Fibroblast of lung (primary cell): ENCODE measurements around the gene ABCA9. TPM values are rescaled to one million over a fixed set of nuclear protein-coding genes. Genes with fewer than 3 reads are reported as not detected.

Experiments
- DNase-seq, 2 donors: peaks; one replicate each; pipeline versions ENCODE4 v3.0.0 to v3.0.0-alpha.2; 2010; ENCODE audit warnings: low read depth in 2 of 2
- H2AFZ ChIP-seq: 2 replicates; pipeline ENCODE4 v1.5.1; 2012; ENCODE audit warnings: low read length, control low read depth, inconsistent platforms
- H3K27ac ChIP-seq: 2 replicates; pipeline ENCODE4 v1.5.1; 2011; ENCODE audit warnings: low read length, control low read depth; ENCODE audit not compliant: insufficient read depth
- H3K27me3 ChIP-seq: 2 replicates; pipeline ENCODE4 v1.5.1; 2011; ENCODE audit warnings: mild to moderate bottlenecking, low read length; ENCODE audit not compliant: control insufficient read depth, insufficient read depth
- H3K36me3 ChIP-seq: 2 replicates; pipeline ENCODE4 v1.5.1; 2011; ENCODE audit warnings: low read length; ENCODE audit not compliant: control insufficient read depth, insufficient read depth
- H3K4me1 ChIP-seq: 2 replicates; pipeline ENCODE4 v1.5.1; 2011; ENCODE audit warnings: low read length; ENCODE audit not compliant: control insufficient read depth, insufficient read depth; ENCODE audit errors: extremely low read depth
- H3K4me2 ChIP-seq: 2 replicates; pipeline ENCODE4 v1.5.1; 2011; ENCODE audit warnings: low read length, control low read depth; ENCODE audit not compliant: insufficient read depth; ENCODE audit errors: extremely low read depth
- H3K4me3 ChIP-seq, 4 experiments: fragments of 200-600 bp in 1 of 4; sonication (generic) in 1 of 4; replicated peaks in 1 of 4; 2 replicates each; pipeline ENCODE4 v1.5.1; 2011 to 2016; ENCODE audit warnings: low read length in 4 of 4, low read depth in 3 of 4, mild to moderate bottlenecking in 3 of 4, control low read depth in 2 of 4, inconsistent platforms in 1 of 4, mixed read lengths in 1 of 4; ENCODE audit not compliant: insufficient read depth in 1 of 4; ENCODE audit errors: control extremely low read depth in 1 of 4
- H3K79me2 ChIP-seq: 2 replicates; pipeline ENCODE4 v1.5.1; 2012; ENCODE audit warnings: mild to moderate bottlenecking, low read length, inconsistent platforms; ENCODE audit not compliant: control insufficient read depth, insufficient read depth
- H3K9ac ChIP-seq: 2 replicates; pipeline ENCODE4 v1.5.1; 2011; ENCODE audit warnings: mild to moderate bottlenecking, low read length, control low read depth; ENCODE audit not compliant: insufficient read depth
- H3K9me3 ChIP-seq: 2 replicates; pipeline ENCODE4 v1.5.1; 2012; ENCODE audit warnings: low read depth, low read length; ENCODE audit not compliant: control insufficient read depth, insufficient read depth
- H4K20me1 ChIP-seq: 2 replicates; pipeline ENCODE4 v1.5.1; 2011; ENCODE audit warnings: low read length; ENCODE audit not compliant: control insufficient read depth, insufficient read depth; ENCODE audit errors: extremely low read depth
- CTCF ChIP-seq, 2 donors: IDR thresholded peaks in 1 of 2; conservative IDR thresholded peaks in 1 of 2; 1 replicate in 1 of 2; 2 replicates in 1 of 2; pipeline ENCODE4 v1.5.1; 2011 to 2012; ENCODE audit warnings: low read length in 2 of 2, control low read depth in 1 of 2, inconsistent platforms in 1 of 2, low read depth in 1 of 2, mild to moderate bottlenecking in 1 of 2
- EZH2 ChIP-seq: IDR thresholded peaks from 2 replicates; pipeline ENCODE4 v1.5.1; 2012; ENCODE audit warnings: low read length, control low read depth, mild to moderate bottlenecking; ENCODE audit errors: missing control alignments
- polyA plus RNA-seq, 2 donors: library from polyadenylated mRNA; depleted of rRNA in 1 of 2; stranded (reverse) in 1 of 2; unstranded in 1 of 2; fragments of >200 nt; gene quantifications; 2 replicates each; pipeline ENCODE4 v1.2.1, GENCODE V29; 2011 to 2012; ENCODE audit warnings: missing spikeins in 1 of 2
- total RNA-seq: library from RNA; depleted of rRNA; stranded (reverse); fragments of >200 nt; gene quantifications from 2 replicates; pipeline ENCODE4 v1.2.1, GENCODE V29; 2014

The ABCA9 gene
- total and polyA plus RNA-seq, 2 donors (not counting 1 experiment from before 2014, with no cell fraction given) = 1.6 to 3.1 TPM

DNA sequence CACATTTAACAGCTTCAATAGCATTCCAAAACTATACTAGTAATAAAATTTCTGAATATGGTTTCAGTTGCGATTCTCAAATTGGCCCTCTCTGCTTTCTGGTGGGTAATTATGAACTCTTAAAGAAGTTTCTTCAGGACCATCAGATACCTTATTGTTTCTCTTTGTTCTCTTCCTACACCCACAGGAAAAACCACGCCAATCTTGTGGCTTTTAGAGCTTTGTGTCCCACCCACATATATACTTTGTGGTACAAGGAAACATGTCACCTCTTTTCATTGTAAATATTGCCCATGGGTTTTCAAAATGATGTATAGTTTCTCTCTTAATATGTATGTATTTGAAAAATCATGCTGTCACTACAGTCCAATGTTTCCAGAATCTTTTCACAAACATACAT, 12.1 kb downstream of the ABCA9 start:
- DNase-seq = no peak
- H3K27me3 ChIP-seq = no peaks in the 10 kb centered on the region
- H2AFZ ChIP-seq = no peak overlapping the region
- H4K20me1 ChIP-seq = no peaks in the 10 kb centered on the region
- no peaks in the 10 kb centered on the region for H3K79me2 ChIP-seq
- TF ChIP-seq CTCF (conservative IDR thresholded peaks at IDR 0.05 in 1 of 2, IDR thresholded peaks at IDR 0.05 in 1 of 2; ENCODE audit: low read depth in 1 of 2, low read length in 2 of 2) (no peak), EZH2 (no peak)
- no peaks in the 10 kb centered on the region for H3K36me3 ChIP-seq
- H3K9me3 ChIP-seq = no peaks in the 10 kb centered on the region
- H3K4me1 ChIP-seq = peaks cover 5% of the 10 kb centered on the region
- H3K4me2 ChIP-seq = no peak overlapping the region
- H3K4me3 ChIP-seq = no peak overlapping the region
- H3K27ac ChIP-seq = no peak overlapping the region
- H3K9ac ChIP-seq = no peak overlapping the region

- Histone ChIP-seq H3K79me2 (no peaks in the 10 kb centered on the region), H3K36me3 (no peaks in the 10 kb centered on the region), H4K20me1 (no peaks in the 10 kb centered on the region), H3K4me2 (peak overlapping the region; percentile 8), H3K4me1 (peaks cover 5% of the 10 kb centered on the region), H3K9ac (no peak overlapping the region), H3K9me3 (no peaks in the 10 kb centered on the region), H3K27me3 (no peaks in the 10 kb centered on the region), H2AFZ (no peak overlapping the region), H3K4me3 (no peak overlapping the region), H3K27ac (no peak overlapping the region)
- no peak for TF ChIP-seq CTCF (conservative IDR thresholded peaks at IDR 0.05 in 1 of 2, IDR thresholded peaks at IDR 0.05 in 1 of 2; ENCODE audit: low read depth in 1 of 2, low read length in 2 of 2)
- peak; percentile 91 to 93 for DNase-seq
Measured at GRCh38 chr17:69047368-69048263, 13.1 kb downstream of the ABCA9 start.

DNA sequence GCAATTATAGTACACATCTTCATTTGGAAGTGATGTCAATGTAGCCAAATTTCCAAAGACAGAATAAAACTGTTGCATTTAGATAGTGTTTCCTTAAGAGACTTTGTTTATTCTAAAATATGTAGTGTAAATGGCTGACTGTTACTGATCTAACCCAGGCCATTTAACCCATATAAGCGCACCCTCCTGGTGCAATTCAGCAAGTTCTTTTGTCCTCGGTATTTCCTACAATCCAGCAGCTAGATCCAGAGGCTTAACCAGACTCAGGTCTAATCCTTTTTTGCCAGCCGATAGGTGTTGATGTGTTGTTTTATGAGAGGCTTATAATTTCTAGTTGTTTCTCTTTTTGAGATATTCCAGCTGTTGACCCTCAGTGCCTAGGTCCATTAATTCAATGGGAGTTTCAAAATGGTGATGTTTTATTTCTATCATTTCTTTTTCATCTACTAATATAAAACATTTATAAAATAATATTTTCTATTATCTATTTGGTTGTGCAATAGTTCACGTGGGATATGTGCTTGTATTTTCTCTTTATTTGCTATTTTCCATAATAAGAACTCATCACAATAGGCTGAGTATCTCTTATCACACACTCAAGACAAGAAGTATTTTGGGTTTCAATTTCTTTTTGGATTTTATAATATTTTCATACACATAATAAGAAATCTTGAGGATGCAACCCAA, 14.5 kb downstream of the ABCA9 start:
- DNase-seq = no peak
- TF ChIP-seq CTCF (conservative IDR thresholded peaks at IDR 0.05 in 1 of 2, IDR thresholded peaks at IDR 0.05 in 1 of 2; ENCODE audit: low read depth in 1 of 2, low read length in 2 of 2) (no peak), EZH2 (no peak)
- no peaks in the 10 kb centered on the region for H4K20me1 ChIP-seq
- no peak overlapping the region for H2AFZ ChIP-seq
- H3K4me1 ChIP-seq = peaks cover 5% of the 10 kb centered on the region
- no peaks in the 10 kb centered on the region for H3K27me3 ChIP-seq
- H3K27ac ChIP-seq = no peak overlapping the region
- no peaks in the 10 kb centered on the region for H3K36me3 ChIP-seq
- no peak overlapping the region for H3K4me3 ChIP-seq
- no peaks in the 10 kb centered on the region for H3K79me2 ChIP-seq
- H3K9me3 ChIP-seq = no peaks in the 10 kb centered on the region
- H3K9ac ChIP-seq = no peak overlapping the region
- H3K4me2 ChIP-seq = no peak overlapping the region
